Activated CD4-positive, alpha-beta memory T cell treated with anti-CD3 and anti-CD28 coated beads for 36 hours (primary cell): ENCODE results near the gene AMIGO3. TPM values are rescaled to one million over a fixed set of nuclear protein-coding genes. Genes with fewer than 3 reads are reported as not detected.
A peak's percentile ranks its signal among the peaks of the same experiment; 100 is the strongest.

Experiments used
- CTCF ChIA-PET: fragments of 350-600 bp; sonication (Branson Sonifier 250); formaldehyde crosslinking; loops from one replicate; lab custom pipeline; 2021; ENCODE audit warnings: antibody characterized with exemption, inconsistent platforms; lab: Charles Lee
- POLR2A ChIA-PET: fragments of 350-600 bp; sonication (Branson Sonifier 250); formaldehyde crosslinking; loops from one replicate; lab custom pipeline; 2021; ENCODE audit warnings: antibody characterized with exemption; lab: Charles Lee
- DNase-seq: peaks from one replicate; pipeline ENCODE4 v3.0.0-alpha.2; 2020
- H3K27ac Mint-ChIP-seq: one replicate; pipeline ENCODE4 v1.8.0; 2021; ENCODE audit warnings: mixed read lengths
- H3K27me3 Mint-ChIP-seq: one replicate; pipeline ENCODE4 v1.8.0; 2021; ENCODE audit warnings: mixed read lengths
- H3K36me3 Mint-ChIP-seq: one replicate; pipeline ENCODE4 v1.8.0; 2021; ENCODE audit warnings: mixed read lengths
- H3K4me1 Mint-ChIP-seq: one replicate; pipeline ENCODE4 v1.8.0; 2021; ENCODE audit warnings: low read depth, mixed read lengths
- H3K4me3 Mint-ChIP-seq: one replicate; pipeline ENCODE4 v1.8.0; 2021; ENCODE audit warnings: mild to moderate bottlenecking, mixed read lengths
- H3K9me3 Mint-ChIP-seq: one replicate; pipeline ENCODE4 v1.8.0; 2021; ENCODE audit warnings: mixed read lengths
- intact Hi-C: fragments of 100-400 bp; cut with micrococcal nuclease; formaldehyde crosslinking; loops from one replicate; pipeline ENCODE4 v1.15.1; 2023
- total RNA-seq, 2 experiments: library from RNA; stranded (reverse); gene quantifications; one replicate each; pipeline ENCODE4 v1.2.3, GENCODE V29; 2021

The AMIGO3 gene
- total RNA-seq, 2 experiments from 2014 or later, result not detected

DNA sequence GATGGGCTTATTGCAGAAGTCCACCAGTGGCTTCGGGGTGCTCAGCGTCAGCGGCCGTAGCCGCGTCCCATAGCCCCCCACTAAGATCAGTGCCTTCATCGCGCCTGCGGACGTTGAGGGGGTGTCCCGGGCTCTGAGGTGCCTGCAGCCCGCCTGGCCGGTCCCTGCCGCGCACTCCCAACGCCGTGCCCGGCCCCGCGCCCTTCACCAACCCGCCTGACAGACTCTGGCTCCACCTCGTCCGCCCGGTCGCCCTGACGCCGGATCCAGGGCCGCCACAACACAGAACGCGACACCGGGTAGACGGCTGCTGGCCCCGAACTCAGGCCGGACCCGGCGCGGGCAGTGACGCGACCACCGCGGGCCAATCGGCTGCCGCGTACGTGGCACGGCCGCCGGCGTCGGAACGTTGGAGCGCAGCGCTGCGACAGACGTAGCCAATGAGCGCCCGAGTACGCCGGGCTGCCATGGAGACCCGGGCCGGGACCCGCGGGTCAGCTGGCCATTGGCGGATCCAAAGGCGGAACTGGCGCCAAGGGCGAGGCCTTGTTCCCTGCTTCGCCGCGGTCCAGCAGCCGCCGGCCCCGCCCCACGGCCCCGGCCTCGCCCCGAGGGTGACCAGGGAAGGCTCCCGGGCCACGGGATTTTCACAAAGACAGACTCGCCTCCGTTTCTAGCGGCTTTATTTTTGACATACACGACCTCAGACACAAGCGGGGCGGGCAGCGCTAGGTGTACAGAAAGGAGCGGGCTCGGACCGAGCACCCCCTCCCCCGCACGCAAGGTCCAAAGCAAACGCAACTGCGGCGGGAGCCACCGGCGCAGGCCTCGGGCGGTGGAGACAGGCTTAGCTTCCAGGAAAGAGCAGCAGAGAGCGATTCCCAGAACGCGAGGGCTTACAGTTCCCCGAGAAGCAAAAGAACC lies 4.4 kb upstream of the AMIGO3 start, which contains the start of gene GMPPB:
GMPPB (minus strand) TSS at position 324 of the 924 bp plus-strand sequence; CDS start at position 99, 225 bp downstream.
- Mint-ChIP-seq H3K27ac (peak within 1 kb of the TSS; percentile 98), H3K4me1 (peaks cover 29% of the 10 kb centered on the region), H3K36me3 (peaks cover 26% of the 10 kb centered on the region), H3K27me3 (no peaks in the 10 kb centered on the region), H3K9me3 (no peaks in the 10 kb centered on the region), H3K4me3 (peak within 1 kb of the TSS; percentile 96)
- ChIA-PET POLR2A (interaction anchor here (1.0 to 1.5 kb wide), 6 partner anchors 9 to 613 kb away, joined by 3 to 9 read pairs (median 4); partner anchors contain the start of gene UBA7), CTCF (interaction anchor here (0.9 to 1.1 kb wide), 4 partner anchors 20 to 184 kb away, joined by 3 to 4 read pairs (median 3); partner anchors contain the start of gene INKA1)
- intact Hi-C loops, result loop anchor here (2.0 kb wide), 2 partner anchors 49 to 63 kb away; partner anchors contain the start of genes APEH and IP6K1
- peak; percentile 97 for DNase-seq

DNA sequence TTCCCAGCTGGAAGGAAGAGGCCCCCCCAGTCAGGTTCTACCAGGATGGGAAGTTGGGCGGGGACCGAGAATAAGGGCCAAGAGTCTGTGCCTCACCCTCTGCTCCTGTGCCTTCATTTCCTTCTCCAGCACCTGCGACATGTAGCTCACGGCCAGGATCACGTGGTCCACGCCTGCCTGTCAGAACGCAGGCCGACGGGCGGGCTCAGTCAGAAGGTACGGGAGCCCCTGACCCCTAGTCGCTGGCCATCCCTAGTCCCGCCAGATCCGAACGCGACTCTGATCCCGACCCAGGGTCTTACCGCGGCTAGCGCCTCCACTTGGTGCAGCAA lies 3.8 kb upstream of the AMIGO3 start:
- Mint-ChIP-seq H3K36me3 (peaks cover 29% of the 10 kb centered on the region), H3K9me3 (no peaks in the 10 kb centered on the region), H3K27ac (peak overlapping the region; percentile 98), H3K27me3 (no peaks in the 10 kb centered on the region), H3K4me1 (peaks cover 35% of the 10 kb centered on the region), H3K4me3 (peak overlapping the region; percentile 96)
- intact Hi-C loops, result no loop called here
- ChIA-PET CTCF (interaction anchor here (0.9 to 1.5 kb wide), 3 partner anchors 80 to 184 kb away, joined by 3 to 4 read pairs (median 3); partner anchors contain the start of gene INKA1), POLR2A (interaction anchor here (0.6 to 1.3 kb wide), 4 partner anchors 9 to 613 kb away, joined by 3 to 9 read pairs (median 4); no protein-coding TSS in a partner anchor)
- DNase-seq, result peak; percentile 77

DNA sequence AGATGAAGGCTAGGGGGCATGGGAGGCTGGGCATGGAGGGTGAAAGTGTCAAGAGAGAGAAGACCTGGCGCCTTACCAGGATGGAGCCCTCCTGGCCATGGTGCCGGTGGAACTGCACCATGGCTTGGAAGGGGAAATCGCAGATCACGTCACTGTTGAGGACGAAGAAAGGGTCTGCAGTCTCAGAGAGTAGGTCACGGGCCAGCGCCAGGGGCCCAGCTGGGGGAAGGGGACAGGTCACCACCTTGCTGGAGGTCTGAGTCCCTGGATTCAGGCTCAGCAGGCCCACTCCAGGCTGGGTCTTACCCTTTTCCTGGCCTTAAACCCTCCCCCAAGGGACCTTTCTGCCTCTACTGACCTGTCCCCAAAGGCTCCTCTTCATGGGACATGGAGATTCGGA lies 3.4 kb upstream of the AMIGO3 start:
- intact Hi-C loops, result no loop called here
- Mint-ChIP-seq H3K9me3 (no peaks in the 10 kb centered on the region), H3K27me3 (no peaks in the 10 kb centered on the region), H3K4me1 (peaks cover 35% of the 10 kb centered on the region), H3K36me3 (peaks cover 27% of the 10 kb centered on the region), H3K4me3 (peak overlapping the region; percentile 96), H3K27ac (peak overlapping the region; percentile 98)
- ChIA-PET POLR2A (interaction anchor here (0.6 to 1.1 kb wide), 3 partner anchors 11 to 614 kb away, joined by 3 to 5 read pairs (median 3); no protein-coding TSS in a partner anchor), CTCF (interaction anchor here (0.9 to 1.5 kb wide), 2 partner anchors 80 to 116 kb away, joined by 3 to 4 read pairs; partner anchors contain the start of gene INKA1)
- no peak for DNase-seq

DNA sequence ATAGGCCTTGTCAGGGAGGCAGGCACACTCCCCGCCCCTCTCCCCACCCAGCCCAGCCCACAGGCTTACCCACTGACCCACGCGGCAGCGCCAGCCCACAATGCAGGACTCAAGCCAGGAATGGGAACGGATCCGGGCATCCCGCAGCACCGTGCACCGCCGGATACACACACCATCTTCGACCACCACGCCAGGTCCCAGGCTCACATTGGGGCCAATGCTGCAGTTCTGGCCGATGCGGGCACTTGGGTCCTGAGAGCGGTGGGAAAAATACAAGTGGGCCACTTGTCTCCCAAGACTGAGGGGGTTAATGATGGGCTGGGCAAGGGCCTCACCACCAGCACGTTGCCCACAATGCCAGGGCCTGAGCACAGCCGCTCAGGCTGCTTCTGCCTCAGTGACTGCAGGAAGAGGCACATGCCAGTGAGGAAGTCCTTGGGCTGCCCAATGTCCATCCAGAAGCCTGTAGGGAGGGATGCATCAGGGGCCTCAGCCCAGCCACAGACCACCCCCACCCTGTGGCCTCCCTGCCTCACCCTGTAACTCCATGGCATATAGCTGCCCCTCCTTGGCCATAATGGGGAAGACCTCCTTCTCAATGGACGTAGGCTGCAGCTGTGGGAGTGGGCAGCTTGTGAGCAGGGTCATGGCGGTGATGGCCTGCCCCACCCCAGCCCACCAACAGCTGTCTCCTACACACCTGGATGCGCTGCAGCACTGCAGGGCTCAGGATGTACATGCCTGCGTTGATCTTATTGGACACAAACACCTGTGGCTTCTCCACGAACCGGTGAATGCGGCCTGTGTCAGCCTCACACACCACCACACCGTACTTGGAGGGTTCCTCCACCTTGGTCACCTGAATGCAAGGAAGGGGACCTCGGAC lies 2.7 kb upstream of the AMIGO3 start:
- Mint-ChIP-seq H3K4me1 (peaks cover 38% of the 10 kb centered on the region), H3K9me3 (no peaks in the 10 kb centered on the region), H3K36me3 (peaks cover 27% of the 10 kb centered on the region), H3K27ac (peak overlapping the region; percentile 98), H3K27me3 (no peaks in the 10 kb centered on the region), H3K4me3 (peak overlapping the region; percentile 96)
- ChIA-PET POLR2A (interaction anchor here (1.3 kb wide), 1 partner anchor 182 kb away, joined by 3 read pairs; no protein-coding TSS in a partner anchor), CTCF (interaction anchor here (1.5 kb wide), 1 partner anchor 117 kb away, joined by 4 read pairs; no protein-coding TSS in a partner anchor)
- no peak for DNase-seq
- intact Hi-C loops, result no loop called here

DNA sequence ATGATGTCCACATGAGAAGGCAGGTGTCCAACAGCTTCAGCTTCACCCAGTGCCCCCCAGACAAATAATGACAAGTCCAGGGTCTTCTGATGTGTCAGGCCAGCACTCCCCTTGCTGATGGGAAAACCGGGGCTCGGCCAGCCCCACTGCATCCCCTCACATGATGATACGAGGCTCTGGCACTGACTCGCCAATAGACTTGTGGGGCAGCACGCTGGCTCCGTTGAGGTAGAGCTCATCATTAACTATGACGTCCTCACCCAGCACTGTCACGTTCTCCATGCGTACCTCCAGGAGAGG lies 2.1 kb upstream of the AMIGO3 start:
- ChIA-PET POLR2A (interaction anchor here (1.3 kb wide), 1 partner anchor 182 kb away, joined by 3 read pairs; no protein-coding TSS in a partner anchor), CTCF (interaction anchor here (0.9 kb wide), 1 partner anchor 182 kb away, joined by 4 read pairs; no protein-coding TSS in a partner anchor)
- Mint-ChIP-seq H3K4me1 (peaks cover 38% of the 10 kb centered on the region), H3K27ac (no peak overlapping the region), H3K27me3 (no peaks in the 10 kb centered on the region), H3K4me3 (no peak overlapping the region), H3K9me3 (no peaks in the 10 kb centered on the region), H3K36me3 (peaks cover 27% of the 10 kb centered on the region)
- intact Hi-C loops, result no loop called here
- no peak for DNase-seq

DNA sequence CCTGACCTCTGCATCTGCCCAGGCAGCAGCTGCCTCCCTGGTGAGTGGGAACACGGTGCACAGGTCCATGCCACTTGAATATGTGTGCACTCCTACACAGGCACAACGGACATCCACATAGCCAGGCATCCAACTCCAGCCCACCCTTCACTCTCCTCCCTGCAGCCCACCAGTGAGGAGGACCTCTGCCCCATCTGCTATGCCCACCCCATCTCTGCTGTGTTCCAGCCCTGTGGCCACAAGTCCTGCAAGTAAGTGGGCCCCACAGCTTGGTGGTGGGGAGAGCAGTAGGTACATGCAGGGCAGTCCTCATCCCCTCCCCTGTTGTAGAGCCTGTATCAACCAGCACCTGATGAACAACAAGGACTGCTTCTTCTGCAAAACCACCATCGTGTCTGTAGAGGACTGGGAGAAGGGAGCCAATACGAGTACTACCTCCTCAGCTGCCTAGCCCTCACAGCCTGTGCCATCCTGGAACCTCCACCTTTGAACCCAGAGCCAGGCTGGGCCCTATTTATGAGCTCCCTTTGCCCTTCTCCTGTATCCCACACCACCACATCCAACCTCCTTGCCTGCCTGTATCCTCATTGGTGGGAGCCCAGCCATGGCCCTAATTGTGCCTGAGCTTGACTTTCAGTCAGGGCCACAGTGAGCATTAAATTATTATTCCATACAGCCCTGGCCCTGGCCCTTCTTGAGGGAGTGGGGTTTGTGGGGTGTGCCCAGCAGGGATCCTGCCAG lies 1.5 kb upstream of the AMIGO3 start:
- intact Hi-C loops, result no loop called here
- POLR2A ChIA-PET, result interaction anchor here (0.8 to 1.3 kb wide), 2 partner anchors 9 to 181 kb away, joined by 3 read pairs; no protein-coding TSS in a partner anchor
- CTCF ChIA-PET, result interaction anchor here (0.9 kb wide), 1 partner anchor 181 kb away, joined by 4 read pairs; no protein-coding TSS in a partner anchor
- H3K36me3 Mint-ChIP-seq, result peaks cover 27% of the 10 kb centered on the region
- no peaks in the 10 kb centered on the region for H3K27me3 Mint-ChIP-seq
- DNase-seq, result no peak
- H3K9me3 Mint-ChIP-seq, result no peaks in the 10 kb centered on the region
- H3K27ac Mint-ChIP-seq, result no peak overlapping the region
- peaks cover 38% of the 10 kb centered on the region for H3K4me1 Mint-ChIP-seq
- H3K4me3 Mint-ChIP-seq, result no peak overlapping the region

DNA sequence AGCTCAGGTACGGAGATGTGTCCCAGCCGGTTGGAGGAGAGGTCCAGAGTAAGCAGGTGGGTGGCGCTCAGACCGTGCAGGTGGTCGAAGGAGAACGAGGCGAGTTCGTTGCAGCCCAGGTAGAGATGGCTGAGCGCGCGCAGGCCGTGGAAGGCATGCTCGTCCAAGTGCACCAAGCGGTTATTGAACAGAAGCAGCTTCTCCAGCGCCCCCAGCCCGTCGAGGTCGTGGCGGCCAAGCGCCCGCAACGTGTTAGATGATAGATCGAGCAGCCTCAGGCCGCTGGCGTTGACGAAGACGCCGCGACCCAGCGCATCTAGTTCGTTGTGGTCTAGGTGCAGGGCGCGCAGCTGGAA lies 648 bp downstream of the AMIGO3 start:
- DNase-seq, result no peak
- Mint-ChIP-seq H3K27ac (peak overlapping the region; percentile 38), H3K36me3 (peaks cover 27% of the 10 kb centered on the region), H3K9me3 (no peaks in the 10 kb centered on the region), H3K27me3 (no peaks in the 10 kb centered on the region), H3K4me1 (peaks cover 33% of the 10 kb centered on the region), H3K4me3 (peak overlapping the region; percentile 76)
- ChIA-PET POLR2A (interaction anchor here (1.1 kb wide), 1 partner anchor 87 kb away, joined by 3 read pairs; no protein-coding TSS in a partner anchor), CTCF (interaction anchor here (1.2 to 2.3 kb wide), 5 partner anchors 10 to 179 kb away, joined by 3 to 8 read pairs (median 5); no protein-coding TSS in a partner anchor)
- intact Hi-C loops, result loop anchor here (5.0 kb wide), 1 partner anchor 138 kb away; the partner anchor contains the start of gene TRAIP

DNA sequence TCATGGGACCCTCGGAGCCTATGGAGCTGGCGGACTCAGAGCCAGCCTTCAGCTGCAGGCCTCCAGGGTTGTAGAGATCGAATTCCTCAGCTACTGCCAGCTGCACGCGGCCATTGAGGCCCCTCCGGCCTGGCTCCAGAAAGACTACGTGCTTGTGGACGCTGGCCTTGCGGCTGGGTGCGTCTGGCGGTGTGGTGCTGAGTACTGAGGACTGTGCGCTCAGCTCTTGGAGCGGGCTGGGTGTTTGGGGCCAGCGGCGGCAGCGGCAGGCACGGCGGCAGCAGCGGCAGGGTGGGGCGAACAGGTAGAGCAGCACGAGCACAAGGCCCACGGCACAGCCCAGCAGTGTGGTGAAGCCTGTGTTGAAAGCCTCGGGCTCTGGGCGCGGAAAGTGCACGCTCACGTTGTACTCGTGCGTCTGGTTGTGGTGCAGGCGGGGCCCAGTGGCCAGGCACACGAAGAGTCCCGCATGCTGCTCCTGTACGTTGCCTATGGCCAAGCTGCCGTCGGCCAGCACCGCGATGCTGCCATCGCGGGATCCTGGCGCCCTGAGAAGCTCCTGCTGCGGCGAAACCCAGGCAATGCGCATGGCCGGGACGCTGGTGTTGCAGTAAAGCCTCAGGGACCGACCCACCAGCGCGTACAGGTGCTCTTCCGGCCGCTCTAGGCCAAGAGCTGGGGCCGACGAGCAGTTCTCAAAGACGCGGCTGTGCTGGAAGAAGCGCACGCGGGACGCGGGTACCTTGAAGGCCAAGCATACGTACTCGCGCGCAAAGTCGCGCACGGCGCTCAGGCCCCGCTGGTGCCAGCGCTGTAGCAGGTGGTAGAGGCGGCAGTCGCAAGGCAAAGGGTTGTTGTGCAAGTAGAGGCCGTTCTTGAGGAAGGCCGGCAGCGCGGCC lies 1.3 kb downstream of the AMIGO3 start:
- peak overlapping the region; percentile 8 for H3K27ac Mint-ChIP-seq
- peaks cover 32% of the 10 kb centered on the region for H3K4me1 Mint-ChIP-seq
- DNase-seq, result no peak
- ChIA-PET CTCF (interaction anchor here (0.8 to 2.3 kb wide), 5 partner anchors 11 to 178 kb away, joined by 3 to 8 read pairs (median 5); no protein-coding TSS in a partner anchor), POLR2A (interaction anchor here (0.7 to 1.1 kb wide), 2 partner anchors 10 to 87 kb away, joined by 3 to 4 read pairs; no protein-coding TSS in a partner anchor)
- H3K4me3 Mint-ChIP-seq, result peak overlapping the region; percentile 76
- no peaks in the 10 kb centered on the region for H3K27me3 Mint-ChIP-seq
- peaks cover 25% of the 10 kb centered on the region for H3K36me3 Mint-ChIP-seq
- intact Hi-C loops, result loop anchor here (5.0 kb wide), 1 partner anchor 139 kb away; the partner anchor contains the start of gene TRAIP
- H3K9me3 Mint-ChIP-seq, result no peaks in the 10 kb centered on the region

DNA sequence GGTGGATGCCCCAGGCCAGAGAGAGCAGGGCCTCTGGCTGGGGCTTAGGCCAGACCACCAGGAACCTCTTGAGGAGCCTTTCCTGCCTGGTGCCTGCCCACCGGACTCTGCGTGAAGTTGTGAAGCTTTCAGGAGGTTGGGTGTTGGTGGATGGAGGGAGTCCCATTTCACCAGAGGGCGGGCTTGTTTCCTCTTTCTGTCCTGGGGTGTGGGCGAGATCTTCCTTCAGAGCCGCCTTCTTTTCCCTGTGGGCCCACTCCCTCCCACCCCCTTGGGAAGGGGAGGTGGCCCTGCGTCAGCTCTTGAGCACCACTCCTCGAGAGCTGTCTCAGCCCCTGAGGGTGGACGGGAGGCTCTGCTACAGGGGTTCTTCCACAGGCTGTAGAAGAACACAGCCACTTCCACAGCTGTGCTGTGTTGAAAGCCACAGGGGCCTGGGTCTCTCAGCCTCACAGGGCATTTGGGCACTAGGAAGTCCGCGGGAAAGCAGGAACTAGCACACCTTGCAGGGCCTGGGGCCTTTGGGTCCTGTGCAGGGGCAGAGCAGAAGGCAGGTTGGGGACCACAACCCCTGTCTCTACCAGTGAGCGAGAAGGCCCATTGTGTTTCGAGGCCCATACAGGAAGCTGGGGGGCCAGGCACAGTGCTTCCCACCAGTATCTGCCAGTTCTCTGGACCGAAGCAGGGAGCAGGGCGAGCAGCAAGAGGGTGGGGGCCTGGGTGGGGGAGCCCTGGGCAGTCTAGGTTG lies 2.1 kb downstream of the AMIGO3 start:
- H3K27me3 Mint-ChIP-seq, result no peaks in the 10 kb centered on the region
- DNase-seq, result no peak
- ChIA-PET POLR2A (no interaction called here), CTCF (interaction anchor here (0.8 kb wide), 1 partner anchor 14 kb away, joined by 3 read pairs; no protein-coding TSS in a partner anchor)
- intact Hi-C loops, result loop anchor here (5.0 kb wide), 1 partner anchor 140 kb away; the partner anchor contains the start of gene TRAIP
- peaks cover 19% of the 10 kb centered on the region for H3K36me3 Mint-ChIP-seq
- no peak overlapping the region for H3K27ac Mint-ChIP-seq
- H3K4me3 Mint-ChIP-seq, result no peak overlapping the region
- H3K9me3 Mint-ChIP-seq, result no peaks in the 10 kb centered on the region
- H3K4me1 Mint-ChIP-seq, result peaks cover 25% of the 10 kb centered on the region
